ENCODE results near the gene SCGB1D2.

DNA sequence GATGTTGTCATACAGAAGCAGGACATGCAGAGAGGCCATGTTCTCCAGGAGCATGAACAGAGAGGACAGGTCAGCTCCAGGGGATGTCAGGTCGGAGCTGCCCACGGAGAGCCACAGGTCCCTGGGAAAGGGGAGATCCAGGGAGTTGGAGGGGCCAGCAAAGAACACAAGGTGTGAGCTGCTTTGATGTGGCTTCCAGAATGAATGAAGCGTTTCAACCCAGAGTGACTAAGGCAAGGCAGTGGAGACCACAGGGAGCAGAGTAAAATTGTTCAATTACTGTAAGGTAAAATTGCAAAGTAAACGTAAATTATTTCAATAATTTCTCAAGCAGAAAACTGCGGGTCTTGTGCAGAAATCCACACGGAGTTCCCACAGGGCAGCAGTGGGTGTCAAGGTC, 39.1 kb upstream of the SCGB1D2 start:
- TF ChIP-seq, protein P1, sequence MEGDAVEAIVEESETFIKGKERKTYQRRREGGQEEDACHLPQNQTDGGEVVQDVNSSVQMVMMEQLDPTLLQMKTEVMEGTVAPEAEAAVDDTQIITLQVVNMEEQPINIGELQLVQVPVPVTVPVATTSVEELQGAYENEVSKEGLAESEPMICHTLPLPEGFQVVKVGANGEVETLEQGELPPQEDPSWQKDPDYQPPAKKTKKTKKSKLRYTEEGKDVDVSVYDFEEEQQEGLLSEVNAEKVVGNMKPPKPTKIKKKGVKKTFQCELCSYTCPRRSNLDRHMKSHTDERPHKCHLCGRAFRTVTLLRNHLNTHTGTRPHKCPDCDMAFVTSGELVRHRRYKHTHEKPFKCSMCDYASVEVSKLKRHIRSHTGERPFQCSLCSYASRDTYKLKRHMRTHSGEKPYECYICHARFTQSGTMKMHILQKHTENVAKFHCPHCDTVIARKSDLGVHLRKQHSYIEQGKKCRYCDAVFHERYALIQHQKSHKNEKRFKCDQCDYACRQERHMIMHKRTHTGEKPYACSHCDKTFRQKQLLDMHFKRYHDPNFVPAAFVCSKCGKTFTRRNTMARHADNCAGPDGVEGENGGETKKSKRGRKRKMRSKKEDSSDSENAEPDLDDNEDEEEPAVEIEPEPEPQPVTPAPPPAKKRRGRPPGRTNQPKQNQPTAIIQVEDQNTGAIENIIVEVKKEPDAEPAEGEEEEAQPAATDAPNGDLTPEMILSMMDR (conservative IDR thresholded peaks at IDR 0.05 in 1 of 2, IDR thresholded peaks at IDR 0.05 in 1 of 2; ENCODE audit: low read depth in 1 of 2, low read length in 2 of 2): no peak
- no peak for TF ChIP-seq EZH2 (IDR thresholded peaks at IDR 0.05; ENCODE audit: low read length, missing control alignments)
